Activated CD8-positive, alpha-beta T cell treated with anti-CD3 and anti-CD28 coated beads, Interleukin-2, amount 10 ng/mL, durations not matched to agents 7 days and 5 days (primary cell): ENCODE data around the gene MUC5B. TPM values are rescaled to one million over a fixed set of nuclear protein-coding genes. Genes with fewer than 3 reads are reported as not detected.

Source experiments
- ATAC-seq: fragments of 150-1000 bp; cut with Tn5 transposase; one replicate; pipeline ENCODE4 v1.10.0; 2021; ENCODE audit warnings: moderate library complexity
- CTCF ChIA-PET: fragments of 350-600 bp; sonication (Branson Sonifier 250); formaldehyde crosslinking; loops from one replicate; lab custom pipeline; 2021; ENCODE audit warnings: antibody characterized with exemption; lab: Charles Lee
- POLR2A ChIA-PET: fragments of 350-600 bp; sonication (Branson Sonifier 250); formaldehyde crosslinking; loops from one replicate; lab custom pipeline; 2021; ENCODE audit warnings: antibody characterized with exemption; lab: Charles Lee
- DNase-seq: peaks from one replicate; pipeline ENCODE4 v3.0.0-alpha.2; 2020
- H3K27ac Mint-ChIP-seq: one replicate; pipeline ENCODE4 v1.8.0; 2021; ENCODE audit warnings: mild to moderate bottlenecking, mixed read lengths
- H3K27me3 Mint-ChIP-seq: one replicate; pipeline ENCODE4 v1.8.0; 2021; ENCODE audit warnings: low read depth, mixed read lengths
- H3K36me3 Mint-ChIP-seq: one replicate; pipeline ENCODE4 v1.8.0; 2021; ENCODE audit warnings: low read depth, mixed read lengths
- H3K4me1 Mint-ChIP-seq: one replicate; pipeline ENCODE4 v1.8.0; 2021; ENCODE audit warnings: low read depth, mixed read lengths
- H3K4me3 Mint-ChIP-seq: one replicate; pipeline ENCODE4 v1.8.0; 2021; ENCODE audit warnings: mild to moderate bottlenecking, mixed read lengths
- H3K9me3 Mint-ChIP-seq: one replicate; pipeline ENCODE4 v1.8.0; 2022; ENCODE audit warnings: mixed read lengths; ENCODE audit not compliant: insufficient read depth
- total RNA-seq, 2 experiments: library from RNA; stranded (reverse); gene quantifications; one replicate each; pipeline ENCODE4 v1.2.3, GENCODE V29; 2021

The MUC5B gene
- total RNA-seq, 2 experiments from 2014 or later: not detected

- Mint-ChIP-seq H3K27ac (no peak overlapping the region), H3K4me1 (no peaks in the 10 kb centered on the region), H3K9me3 (no peaks in the 10 kb centered on the region), H3K36me3 (no peaks in the 10 kb centered on the region), H3K4me3 (no peak overlapping the region), H3K27me3 (no peaks in the 10 kb centered on the region)
- DNase-seq (no peak), ATAC-seq (no peak)
- ChIA-PET POLR2A (interaction anchor here (1.1 kb wide), 1 partner anchor 13 kb away, joined by 4 read pairs; no protein-coding TSS in a partner anchor), CTCF (no interaction called here)
These were observed 52.2 kb downstream of the MUC5B start for GRCh38 chr11:1275021-1275420.

GRCh38 chr11:1276041-1276790 is 53.4 kb downstream of the MUC5B start:
- CTCF ChIA-PET: no interaction called here
- no peak overlapping the region for H3K4me3 Mint-ChIP-seq
- ATAC-seq: no peak

GRCh38 chr11:1276866-1277615 is 54.2 kb downstream of the MUC5B start:
- Mint-ChIP-seq H3K4me1 (no peaks in the 10 kb centered on the region), H3K9me3 (no peaks in the 10 kb centered on the region), H3K4me3 (no peak overlapping the region), H3K27ac (no peak overlapping the region), H3K36me3 (peaks cover 3% of the 10 kb centered on the region), H3K27me3 (no peaks in the 10 kb centered on the region)
- ChIA-PET POLR2A (no interaction called here), CTCF (no interaction called here)
- DNase-seq (no peak), ATAC-seq (no peak)

More at GRCh38 chr11:1276041-1276790, 53.4 kb downstream of the MUC5B start:
- Mint-ChIP-seq H3K9me3 (no peaks in the 10 kb centered on the region), H3K4me1 (no peaks in the 10 kb centered on the region), H3K27me3 (no peaks in the 10 kb centered on the region), H3K27ac (no peak overlapping the region), H3K36me3 (no peaks in the 10 kb centered on the region)
- POLR2A ChIA-PET: no interaction called here
- no peak for DNase-seq

GRCh38 chr11:1277936-1278512 is 55.2 kb downstream of the MUC5B start:
- no peak overlapping the region for H3K4me3 Mint-ChIP-seq
- CTCF ChIA-PET: no interaction called here
- no peak for ATAC-seq
- DNase-seq: no peak
- H3K27me3 Mint-ChIP-seq: no peaks in the 10 kb centered on the region
- H3K36me3 Mint-ChIP-seq: peaks cover 4% of the 10 kb centered on the region
- no peak overlapping the region for H3K27ac Mint-ChIP-seq
- no peaks in the 10 kb centered on the region for H3K9me3 Mint-ChIP-seq
- POLR2A ChIA-PET: no interaction called here
- no peaks in the 10 kb centered on the region for H3K4me1 Mint-ChIP-seq

GRCh38 chr11:1278766-1279673 is 56.2 kb downstream of the MUC5B start:
- H3K36me3 Mint-ChIP-seq: peaks cover 4% of the 10 kb centered on the region
- DNase-seq: no peak
- H3K9me3 Mint-ChIP-seq: no peaks in the 10 kb centered on the region
- H3K4me3 Mint-ChIP-seq: no peak overlapping the region
- H3K27me3 Mint-ChIP-seq: no peaks in the 10 kb centered on the region
- ATAC-seq: no peak
- H3K4me1 Mint-ChIP-seq: no peaks in the 10 kb centered on the region
- CTCF ChIA-PET: no interaction called here
- H3K27ac Mint-ChIP-seq: no peak overlapping the region
- POLR2A ChIA-PET: no interaction called here

- Mint-ChIP-seq H3K36me3 (peaks cover 4% of the 10 kb centered on the region), H3K4me3 (no peak overlapping the region)
- POLR2A ChIA-PET: no interaction called here
These were observed 56.8 kb downstream of the MUC5B start for GRCh38 chr11:1279674-1280055.

GRCh38 chr11:1280116-1281035 is 57.5 kb downstream of the MUC5B start:
- ChIA-PET POLR2A (no interaction called here), CTCF (no interaction called here)
- no peak overlapping the region for H3K27ac Mint-ChIP-seq
- no peaks in the 10 kb centered on the region for H3K9me3 Mint-ChIP-seq
- no peaks in the 10 kb centered on the region for H3K4me1 Mint-ChIP-seq
- no peak overlapping the region for H3K4me3 Mint-ChIP-seq
- ATAC-seq: no peak
- DNase-seq: no peak
- peaks cover 6% of the 10 kb centered on the region for H3K36me3 Mint-ChIP-seq
- no peaks in the 10 kb centered on the region for H3K27me3 Mint-ChIP-seq

More at GRCh38 chr11:1279674-1280055, 56.8 kb downstream of the MUC5B start:
- H3K9me3 Mint-ChIP-seq: no peaks in the 10 kb centered on the region
- CTCF ChIA-PET: no interaction called here
- no peaks in the 10 kb centered on the region for H3K4me1 Mint-ChIP-seq
- no peak overlapping the region for H3K27ac Mint-ChIP-seq
- ATAC-seq (no peak), DNase-seq (no peak)
- H3K27me3 Mint-ChIP-seq: no peaks in the 10 kb centered on the region

- Mint-ChIP-seq H3K4me1 (no peaks in the 10 kb centered on the region), H3K27me3 (no peaks in the 10 kb centered on the region), H3K4me3 (no peak overlapping the region), H3K36me3 (peaks cover 10% of the 10 kb centered on the region), H3K9me3 (no peaks in the 10 kb centered on the region), H3K27ac (no peak overlapping the region)
- DNase-seq (no peak), ATAC-seq (no peak)
- ChIA-PET CTCF (no interaction called here), POLR2A (no interaction called here)
These were observed 58.6 kb downstream of the MUC5B start for GRCh38 chr11:1281326-1281973.

- no peak overlapping the region for H3K4me3 Mint-ChIP-seq
- H3K27ac Mint-ChIP-seq: no peak overlapping the region
- H3K4me1 Mint-ChIP-seq: no peaks in the 10 kb centered on the region
- DNase-seq (no peak), ATAC-seq (no peak)
- H3K36me3 Mint-ChIP-seq: peaks cover 15% of the 10 kb centered on the region
- H3K9me3 Mint-ChIP-seq: no peaks in the 10 kb centered on the region
- ChIA-PET POLR2A (no interaction called here), CTCF (no interaction called here)
- no peaks in the 10 kb centered on the region for H3K27me3 Mint-ChIP-seq
These were observed 59.1 kb downstream of the MUC5B start for GRCh38 chr11:1281974-1282365.

GRCh38 chr11:1283091-1283511 is 60.2 kb downstream of the MUC5B start:
- no peaks in the 10 kb centered on the region for H3K4me1 Mint-ChIP-seq
- H3K36me3 Mint-ChIP-seq: peaks cover 20% of the 10 kb centered on the region
- ChIA-PET POLR2A (no interaction called here), CTCF (no interaction called here)
- H3K4me3 Mint-ChIP-seq: no peak overlapping the region
- H3K27ac Mint-ChIP-seq: no peak overlapping the region
- no peaks in the 10 kb centered on the region for H3K27me3 Mint-ChIP-seq
- H3K9me3 Mint-ChIP-seq: no peaks in the 10 kb centered on the region
- DNase-seq (no peak), ATAC-seq (no peak)
